SK-N-MC (cell line): ENCODE results near the gene RBMS3.

ENCODE experiments used
- EZH2 ChIP-seq: fragments of 200-600 bp; sonication (generic); IDR thresholded peaks from one replicate; pipeline ENCODE4 v1.6.1; 2017; ENCODE audit warnings: antibody characterized with exemption
- POLR2AphosphoS5 ChIP-seq: IDR thresholded peaks from 2 replicates; pipeline ENCODE4 v1.6.1; 2012; ENCODE audit warnings: mild to moderate bottlenecking, low read depth, low read length, borderline replicate concordance

- TF ChIP-seq EZH2, result no peak
- no peak for TF ChIP-seq POLR2AphosphoS5
Observed at GRCh38 chr3:29302619-29303018, 21.7 kb downstream of the RBMS3 start.
